IPS-11a (cell line): Measurements from ENCODE around the gene FCN1.

Experiments
- H3K4me3 ChIP-seq: one replicate; pipeline ENCODE4 v1.5.1; 2013; ENCODE audit warnings: low read depth, low read length, control low read depth

Gene FCN1

GRCh38 chr9:134915046-134915985 lies 2.4 kb downstream of the FCN1 start:
- no peak overlapping the region for H3K4me3 ChIP-seq

DNA sequence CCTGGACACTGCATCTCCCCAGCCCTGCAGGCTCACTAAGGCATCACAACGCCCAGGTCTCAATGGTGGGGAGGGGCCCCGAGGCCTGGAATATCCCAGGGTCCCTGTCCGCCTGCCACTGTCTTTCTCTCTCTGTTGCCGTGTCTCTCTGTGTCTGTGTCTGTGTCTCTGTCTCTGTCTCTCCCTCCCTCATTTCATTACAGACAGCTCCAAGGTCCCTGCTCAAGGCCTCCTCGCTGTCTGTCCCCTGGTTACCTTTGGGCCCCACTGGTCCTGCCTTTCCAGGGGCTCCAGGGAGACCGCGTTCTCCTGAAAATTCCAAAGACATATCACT lies 3.2 kb downstream of the FCN1 start:
- no peak overlapping the region for H3K4me3 ChIP-seq

DNA sequence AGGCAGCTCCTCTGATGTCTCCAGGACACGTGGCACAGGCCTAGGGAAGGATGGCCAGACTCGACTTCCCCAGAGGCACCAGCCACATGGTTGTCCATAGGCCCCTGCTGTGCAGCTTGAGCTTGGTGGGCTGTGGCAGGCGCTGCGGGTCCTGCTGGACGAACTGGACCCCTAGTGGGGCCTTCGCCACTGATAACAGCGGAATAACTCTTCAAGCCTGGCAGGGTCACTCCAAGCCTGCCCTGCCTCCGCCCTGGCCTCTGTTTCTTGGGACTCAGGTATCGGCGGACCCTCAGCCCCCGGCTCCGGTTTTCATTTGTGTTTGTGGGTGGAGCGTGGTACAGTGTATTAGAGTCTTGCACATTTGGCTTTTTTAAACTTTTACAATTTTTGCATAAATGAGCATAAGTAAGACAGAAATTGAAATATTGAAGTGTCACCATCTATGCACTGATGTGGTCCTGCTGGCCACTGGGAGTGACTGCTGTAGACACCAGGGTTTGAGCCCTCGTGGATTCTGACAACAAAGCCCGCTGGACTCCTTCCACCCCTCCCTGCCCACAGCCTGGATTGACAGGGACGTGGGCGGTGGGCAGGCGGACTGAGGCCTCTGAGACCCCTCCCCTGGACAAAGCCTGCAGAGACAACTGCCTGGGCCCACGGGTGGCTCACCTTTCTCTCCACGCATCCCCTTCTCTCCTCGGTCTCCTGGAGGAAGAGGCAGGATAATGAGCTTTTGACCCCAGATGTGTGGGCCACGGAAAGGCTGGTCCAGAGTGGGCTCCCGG lies 3.8 kb downstream of the FCN1 start:
- H3K4me3 ChIP-seq = no peak overlapping the region

GRCh38 chr9:134913041-134913712 lies 4.5 kb downstream of the FCN1 start:
- H3K4me3 ChIP-seq = no peak overlapping the region

DNA sequence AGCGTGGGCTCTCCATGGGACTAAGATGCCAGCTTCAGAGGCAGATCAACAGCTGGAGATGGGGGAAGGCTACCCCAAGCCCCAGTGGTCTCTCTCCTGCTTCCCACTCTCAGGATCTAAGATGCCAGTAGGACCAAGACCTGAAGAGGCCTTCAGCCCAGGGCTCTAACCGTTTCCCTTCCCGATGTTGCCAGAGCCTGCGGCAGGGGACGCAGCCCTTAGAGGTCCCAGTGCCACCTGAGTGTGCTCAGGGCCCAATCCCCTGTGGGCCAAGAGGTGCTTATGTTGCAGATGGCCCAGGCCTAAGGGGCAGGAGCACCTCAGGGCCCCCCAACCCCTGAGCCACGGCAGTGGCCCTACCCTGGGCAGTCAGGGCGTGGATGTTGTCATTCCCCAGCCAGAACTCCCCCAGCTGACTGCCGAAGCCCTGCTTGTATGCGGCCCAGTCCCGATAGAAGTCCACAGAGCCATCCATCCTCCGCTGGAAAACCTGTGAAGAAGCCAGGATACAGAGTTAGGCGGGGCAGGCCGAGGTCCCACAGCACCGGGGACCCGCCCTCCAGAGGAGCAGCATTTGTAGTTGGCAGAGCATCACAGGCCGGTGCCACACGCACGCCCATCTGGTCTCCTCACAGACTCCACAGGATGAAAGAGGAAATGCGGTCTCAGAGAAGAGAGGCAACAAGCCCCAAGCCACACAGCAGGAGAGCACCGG lies 5.4 kb downstream of the FCN1 start:
- no peak overlapping the region for H3K4me3 ChIP-seq

DNA sequence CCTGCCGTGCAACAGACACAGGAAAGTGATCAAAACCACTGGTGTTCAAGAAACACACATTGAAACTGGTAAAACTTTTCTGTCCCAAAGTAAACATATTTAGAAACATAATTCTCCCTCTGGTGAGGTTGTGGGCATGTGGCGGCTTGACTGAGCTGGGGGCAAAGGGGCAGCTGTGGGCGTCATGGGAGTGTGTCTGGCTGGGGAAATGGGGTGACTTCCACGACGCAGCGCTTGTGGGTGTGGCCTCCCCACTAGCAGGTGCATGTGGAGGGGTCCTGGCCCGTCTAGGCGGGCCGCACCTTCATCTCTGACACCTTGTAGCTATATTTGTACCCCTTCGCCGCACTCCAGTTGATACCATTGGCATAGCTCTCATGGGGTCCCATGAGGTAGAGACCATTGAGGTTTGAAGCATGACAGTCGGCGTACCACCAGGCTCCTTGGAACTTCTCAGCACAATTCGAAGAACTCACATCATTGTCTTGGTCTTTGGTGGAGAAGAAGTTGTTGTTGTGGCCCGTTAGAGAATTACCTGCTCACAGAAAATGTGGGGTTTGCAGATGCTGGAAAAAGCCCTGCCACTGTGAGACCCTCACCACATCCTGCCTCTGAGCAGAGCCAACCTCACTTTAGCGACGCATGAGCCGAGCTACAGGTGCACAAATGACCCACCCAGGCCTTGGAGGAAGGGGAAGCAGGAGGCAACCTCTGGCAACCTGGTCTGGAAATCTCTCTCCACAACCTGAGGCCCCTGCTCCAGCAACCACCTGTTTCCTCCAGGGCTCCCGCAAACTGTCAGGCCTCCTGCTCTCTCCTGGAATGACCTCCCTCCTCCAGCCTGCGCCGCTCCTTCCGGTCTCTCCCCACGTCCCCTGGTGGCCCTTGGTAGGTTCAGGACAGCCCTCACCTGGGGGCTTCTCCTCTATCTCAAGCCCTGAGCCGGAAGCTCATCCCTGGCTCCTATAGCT lies 7.9 kb downstream of the FCN1 start:
- H3K4me3 ChIP-seq = no peak overlapping the region

GRCh38 chr9:134908524-134909309 lies 9.0 kb downstream of the FCN1 start:
- H3K4me3 ChIP-seq = no peak overlapping the region

DNA sequence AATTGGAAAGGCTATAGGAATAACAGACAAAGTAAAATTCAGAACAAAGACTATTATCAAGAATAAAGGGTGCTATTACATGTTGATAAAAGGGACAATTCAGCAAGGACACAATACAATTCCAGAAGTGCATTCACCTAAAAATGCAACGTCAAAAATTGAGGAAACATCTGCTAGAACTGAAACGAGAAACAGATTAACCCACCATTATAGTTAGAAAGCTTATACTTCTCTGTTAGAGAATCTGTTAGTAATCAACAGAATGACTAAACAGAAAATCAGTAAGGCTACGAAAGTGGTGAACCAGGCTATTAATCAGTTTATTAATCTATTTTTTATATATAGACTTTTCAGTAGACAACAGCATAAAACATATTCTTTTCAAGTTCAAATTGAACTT lies 14.8 kb downstream of the FCN1 start:
- H3K4me3 ChIP-seq = no peak overlapping the region

DNA sequence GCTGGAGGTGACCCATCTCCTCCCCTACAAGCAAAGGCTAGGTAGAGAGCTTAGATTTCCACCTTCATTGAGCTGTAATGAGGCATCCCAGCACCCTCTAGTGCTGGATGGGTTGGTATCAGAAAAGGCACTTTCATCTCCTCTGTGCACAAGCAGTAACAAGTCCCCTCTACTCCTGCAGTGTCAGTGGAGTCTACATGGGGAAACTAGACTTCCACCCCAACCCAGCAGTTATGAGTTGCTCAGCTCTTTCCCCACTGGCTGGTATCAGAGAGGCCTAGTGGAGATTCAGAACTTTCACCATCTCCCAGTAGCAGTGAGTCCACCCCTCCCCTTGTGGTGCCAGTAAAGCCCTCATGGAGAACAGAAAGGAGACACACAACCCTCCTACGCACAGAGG lies 17.9 kb downstream of the FCN1 start:
- no peak overlapping the region for H3K4me3 ChIP-seq

- no peak overlapping the region for H3K4me3 ChIP-seq
Observed at GRCh38 chr9:134899168-134899567, 18.5 kb downstream of the FCN1 start.

DNA sequence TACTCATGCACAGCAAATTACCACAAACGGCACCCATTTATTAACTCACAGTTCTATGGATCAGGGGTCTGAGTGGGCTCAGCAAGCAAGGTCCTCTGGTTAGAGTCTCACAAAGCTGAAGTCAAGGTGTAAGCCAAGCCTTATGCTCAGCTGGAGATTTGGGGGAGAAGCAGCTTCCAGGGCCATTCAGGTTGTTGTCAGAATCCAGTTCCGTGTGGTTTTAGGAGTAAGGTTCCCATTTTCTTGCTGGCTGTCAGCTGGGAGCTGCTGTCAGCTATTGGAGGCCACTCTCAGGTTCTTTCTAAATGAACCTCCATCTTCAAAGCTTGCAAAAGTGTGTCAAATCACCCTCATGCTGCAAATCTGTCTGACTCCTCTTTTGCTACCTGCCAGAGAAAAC lies 19.4 kb downstream of the FCN1 start:
- H3K4me3 ChIP-seq = no peak overlapping the region

DNA sequence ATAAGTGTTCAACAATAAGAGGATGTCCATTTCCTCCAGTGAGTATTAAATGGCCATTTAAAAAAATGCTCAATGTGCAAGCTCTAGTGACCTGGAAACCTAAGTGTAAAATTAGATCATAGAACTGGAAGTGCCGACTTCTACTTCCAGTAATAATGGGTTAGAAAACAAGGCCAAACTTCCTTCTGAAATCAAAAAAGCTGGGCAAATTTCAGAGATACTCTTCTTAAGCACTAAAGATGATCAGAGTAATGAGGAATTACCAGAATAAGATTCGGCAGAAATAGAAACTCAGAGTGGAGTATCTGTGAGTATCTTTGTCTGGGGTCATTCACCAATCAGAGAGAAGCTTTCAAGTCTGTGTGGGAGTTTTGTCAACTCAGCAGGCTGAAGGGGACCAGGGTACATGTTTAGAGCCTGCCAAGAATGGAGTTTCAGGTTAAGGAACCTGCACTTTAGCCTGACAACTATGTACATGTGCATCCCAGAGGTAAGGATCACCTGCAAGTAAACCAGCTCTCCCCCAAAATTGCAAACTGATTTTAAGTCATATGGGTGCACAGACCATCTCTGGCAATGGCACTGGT lies 20.0 kb downstream of the FCN1 start:
- H3K4me3 ChIP-seq = no peak overlapping the region

GRCh38 chr9:134896834-134897583 lies 20.7 kb downstream of the FCN1 start:
- H3K4me3 ChIP-seq = no peak overlapping the region

DNA sequence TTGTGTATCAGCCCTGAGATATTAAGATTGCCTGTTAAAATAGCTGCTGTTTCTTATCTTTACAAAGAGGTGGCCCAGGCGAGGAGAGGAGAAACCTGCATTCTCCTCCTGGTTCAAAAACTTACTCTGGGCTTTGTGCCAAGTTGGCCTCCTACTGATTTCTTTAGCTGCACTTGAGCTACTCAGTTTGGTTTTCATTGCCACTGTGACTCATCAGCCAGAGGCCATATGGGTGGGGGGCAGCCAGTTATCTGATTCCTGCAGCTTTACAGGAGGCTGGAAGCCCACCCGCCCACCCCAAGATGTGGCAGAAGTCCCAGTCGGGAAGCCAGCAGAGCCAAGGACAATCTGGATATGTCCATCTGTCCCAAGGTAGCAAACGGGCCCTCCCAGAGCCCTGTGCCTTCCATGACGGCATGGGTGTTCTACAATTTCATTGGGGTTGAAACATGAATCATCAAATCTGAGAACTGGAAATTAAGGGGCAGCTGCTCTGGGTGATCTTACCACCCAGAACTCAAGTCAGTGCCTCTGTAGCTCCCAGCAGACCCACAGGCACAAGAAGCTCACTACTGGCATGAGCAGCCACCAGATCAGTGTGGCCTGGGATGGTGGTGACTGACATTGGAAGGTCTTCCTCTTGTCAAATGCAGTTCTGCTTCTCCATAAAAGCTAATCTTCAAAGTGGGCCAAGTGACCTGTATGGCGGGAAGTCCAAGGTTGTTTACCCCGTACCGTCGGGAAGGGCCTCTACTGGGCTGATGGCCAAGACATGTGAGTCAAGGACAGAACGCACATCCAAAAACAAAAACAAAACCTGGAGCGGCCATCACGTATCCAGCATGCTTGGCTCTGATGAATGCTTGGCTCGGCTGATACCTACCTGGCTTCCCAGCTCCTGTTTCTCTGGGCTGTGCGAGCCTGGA lies 21.5 kb downstream of the FCN1 start:
- H3K4me3 ChIP-seq = no peak overlapping the region

DNA sequence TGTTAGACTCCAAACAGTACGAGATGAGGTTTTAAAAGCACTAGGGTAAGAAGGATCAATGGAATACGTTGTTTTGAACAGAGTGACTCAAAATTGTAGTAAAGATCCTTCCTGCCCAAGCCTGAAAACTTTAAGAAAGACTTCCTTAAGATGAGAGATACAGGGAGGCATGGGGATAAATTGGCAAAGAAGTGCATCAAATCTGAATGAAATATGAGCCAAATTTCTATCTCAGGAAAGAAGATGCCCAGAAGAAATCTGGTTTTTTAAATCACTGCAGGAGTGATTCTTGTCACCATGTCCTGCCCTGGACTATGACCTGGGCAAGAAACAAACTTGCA lies 22.2 kb downstream of the FCN1 start:
- no peak overlapping the region for H3K4me3 ChIP-seq

DNA sequence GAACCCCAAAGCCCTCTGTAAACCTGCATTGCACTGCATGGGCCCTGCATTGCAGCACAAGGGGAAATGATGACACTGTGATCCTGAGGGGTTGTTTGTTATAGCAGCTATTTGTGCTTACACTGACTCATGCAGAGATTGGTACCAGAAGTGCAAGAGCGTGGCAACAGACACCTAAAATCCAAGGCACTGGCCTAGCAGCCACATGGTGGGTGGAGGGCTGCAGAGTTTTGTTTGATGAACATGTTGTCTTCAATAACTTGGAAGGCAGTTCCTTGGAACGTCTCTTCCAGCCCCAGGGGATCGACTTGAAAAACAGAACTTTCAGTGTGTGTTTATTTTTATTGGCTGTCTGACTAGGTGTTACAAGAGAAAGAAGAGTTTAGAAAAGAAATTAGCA lies 22.6 kb downstream of the FCN1 start:
- H3K4me3 ChIP-seq = no peak overlapping the region
